Astrocyte (in vitro differentiated cells and primary cell): ENCODE results near the gene TNRC18.

Experiments used
- CTCF ChIP-seq: IDR thresholded peaks from 2 replicates; pipeline ENCODE4 v1.5.1; 2011; ENCODE audit warnings: low read depth, mild to moderate bottlenecking, inconsistent platforms, low read length, moderate library complexity; ENCODE audit not compliant: insufficient read depth
- EZH2 ChIP-seq: IDR thresholded peaks from 2 replicates; pipeline ENCODE4 v1.6.1; 2012; ENCODE audit warnings: mild to moderate bottlenecking, low read length, inconsistent platforms; ENCODE audit not compliant: insufficient read depth

GRCh38 chr7:5359344-5359743, 64.3 kb downstream of the TNRC18 start:
- no peak for TF ChIP-seq CTCF
- TF ChIP-seq EZH2 = no peak
